K562 (cell line): ENCODE data around the gene CDH2.

Experiments used
- ATF7 ChIP-seq: fragments of 450-650 bp; IDR thresholded peaks from 2 replicates; pipeline ENCODE4 v1.7.1; 2014; ENCODE audit warnings: mild to moderate bottlenecking, moderate library complexity
- EZH2 ChIP-seq: IDR thresholded peaks from 2 replicates; pipeline ENCODE4 v1.6.1; 2012; ENCODE audit warnings: low read depth, mild to moderate bottlenecking, inconsistent platforms, low read length, borderline replicate concordance
- RCOR1 ChIP-seq, 2 experiments: IDR thresholded peaks; 2 replicates each; pipeline ENCODE4 v1.6.1; 2012; ENCODE audit warnings: low read depth in 2 of 2, low read length in 2 of 2, borderline replicate concordance in 1 of 2, improper control_type of control experiment in 1 of 2
- ZC3H11A ChIP-seq: IDR thresholded peaks from 2 replicates; pipeline ENCODE4 v1.6.1; 2012; ENCODE audit warnings: low read depth, low read length, improper control_type of control experiment

GRCh38 chr18:27970321-27970720, 206.6 kb downstream of the CDH2 start:
- TF ChIP-seq RCOR1 (IDR thresholded peaks at IDR 0.05; ENCODE audit: borderline replicate concordance in 1 of 2, low read depth in 2 of 2, low read length in 2 of 2) (no peak), ZC3H11A (no peak), EZH2 (no peak), ATF7 (no peak)
